Lung (tissue), 12 donors: ENCODE data around the gene CLCA2. TPM values are rescaled to one million over a fixed set of nuclear protein-coding genes. Genes with fewer than 3 reads are reported as not detected.

Experiments used
- ATAC-seq: fragments of 200-7000 bp; cut with Tn5 transposase; one replicate; pipeline ENCODE4 v1.9.1; 2020; ENCODE audit warnings: moderate number of reproducible peaks; ENCODE audit not compliant: insufficient read depth, low FRiP score
- DNase-seq, 3 donors: peaks; one replicate each; pipeline ENCODE4 v3.0.0-alpha.2; 2013 to 2017
- H3K27ac ChIP-seq, 2 donors: one replicate each; pipeline ENCODE4 v1.5.1; 2013; ENCODE audit warnings: mild to moderate bottlenecking in 2 of 2, moderate library complexity in 2 of 2, control low read depth in 1 of 2, inconsistent platforms in 1 of 2, low read depth in 1 of 2, low read length in 1 of 2
- H3K27me3 ChIP-seq, 3 donors: one replicate each; pipeline ENCODE4 v1.5.1; 2013; ENCODE audit warnings: low read length in 2 of 3; ENCODE audit not compliant: control insufficient read depth in 3 of 3, insufficient read depth in 3 of 3
- H3K36me3 ChIP-seq, 4 donors: one replicate each; pipeline ENCODE4 v1.5.1; 2013; ENCODE audit warnings: low read length in 4 of 4, mild to moderate bottlenecking in 1 of 4, moderate library complexity in 1 of 4; ENCODE audit not compliant: control insufficient read depth in 4 of 4, insufficient read depth in 4 of 4
- H3K4me1 ChIP-seq, 5 donors: one replicate each; pipeline ENCODE4 v1.5.1; 2013; ENCODE audit warnings: low read length in 5 of 5, mild to moderate bottlenecking in 2 of 5, moderate library complexity in 1 of 5; ENCODE audit not compliant: control insufficient read depth in 5 of 5, insufficient read depth in 5 of 5
- H3K4me3 ChIP-seq: one replicate; pipeline ENCODE4 v1.5.1; 2013; ENCODE audit warnings: mild to moderate bottlenecking, control low read depth, moderate library complexity
- H3K9ac ChIP-seq, 2 donors: one replicate each; pipeline ENCODE4 v1.5.1; 2013; ENCODE audit warnings: low read length in 2 of 2, control low read depth in 1 of 2; ENCODE audit not compliant: insufficient read depth in 1 of 2
- H3K9me3 ChIP-seq, 4 donors: one replicate each; pipeline ENCODE4 v1.5.1; 2013; ENCODE audit warnings: low read length in 3 of 4, mild to moderate bottlenecking in 1 of 4, moderate library complexity in 1 of 4; ENCODE audit not compliant: control insufficient read depth in 4 of 4, insufficient read depth in 3 of 4
- WGBS, 2 donors: extraction: QIAGEN DNeasy Blood & Tissue Kit; methylation state at CpG; one replicate each; pipeline ENCODE4 v1.1.7; 2013; 5-methylcytosine and 5-hydroxymethylcytosine counted together
- polyA plus RNA-seq, 2 donors: library from polyadenylated mRNA; stranded (reverse); fragments of 200-250 nt; gene quantifications; one replicate each; pipeline ENCODE4 v1.2.1, GENCODE V29; 2013
- total RNA-seq, 2 donors: library from RNA; depleted of rRNA in 1 of 2; stranded (reverse); fragments of >200 nt in 1 of 2; gene quantifications; one replicate each; pipeline ENCODE4 v1.2.1, GENCODE V29; 2014 to 2021
- TF ChIP-seq, protein P1 (sequence below): IDR thresholded peaks from 2 replicates; pipeline ENCODE4 v1.5.1; 2012; ENCODE audit warnings: mild to moderate bottlenecking; ENCODE audit errors: control extremely low read depth, extremely low read depth
- donor health status: control.
- donor health status: control.
- donor health status: Bipolar disorder and iron deficiency.
- donor health status: healthy.
- donor health status: DM: yes; HTN: yes; CAD: no.

Gene CLCA2
- total and polyA plus RNA-seq, 4 donors: 0.17 to 1.8 (median 0.82) TPM

DNA sequence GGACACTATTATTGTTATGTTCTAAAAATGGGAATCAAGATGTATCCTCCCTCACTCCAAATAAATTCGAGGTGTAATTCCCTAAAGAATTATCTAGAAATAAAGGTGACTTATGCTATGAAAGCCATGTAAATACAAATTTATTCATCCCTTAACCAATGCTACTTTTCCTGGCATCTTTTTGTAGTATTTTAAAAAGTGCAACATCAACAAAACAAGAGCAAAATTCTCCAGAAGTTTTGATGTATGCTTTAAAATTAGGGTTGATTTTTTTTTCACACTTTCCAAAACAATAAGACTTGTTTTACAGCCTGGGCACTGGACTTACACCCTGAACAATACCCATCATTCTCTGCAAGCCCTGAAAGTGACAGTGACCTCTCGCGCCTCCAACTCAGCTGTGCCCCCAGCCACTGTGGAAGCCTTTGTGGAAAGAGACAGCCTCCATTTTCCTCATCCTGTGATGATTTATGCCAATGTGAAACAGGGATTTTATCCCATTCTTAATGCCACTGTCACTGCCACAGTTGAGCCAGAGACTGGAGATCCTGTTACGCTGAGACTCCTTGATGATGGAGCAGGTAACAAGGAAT, 23.3 kb downstream of the CLCA2 start:
- no peaks in the 10 kb centered on the region for H3K36me3 ChIP-seq
- H3K4me3 ChIP-seq: no peak overlapping the region
- no peak overlapping the region for H3K27ac ChIP-seq
- no peak for ATAC-seq
- H3K9ac ChIP-seq: no peak overlapping the region
- WGBS, 2 donors: 80 to 93% methylated on average over 4 of the region's 4 CpGs
- TF ChIP-seq, protein P1, sequence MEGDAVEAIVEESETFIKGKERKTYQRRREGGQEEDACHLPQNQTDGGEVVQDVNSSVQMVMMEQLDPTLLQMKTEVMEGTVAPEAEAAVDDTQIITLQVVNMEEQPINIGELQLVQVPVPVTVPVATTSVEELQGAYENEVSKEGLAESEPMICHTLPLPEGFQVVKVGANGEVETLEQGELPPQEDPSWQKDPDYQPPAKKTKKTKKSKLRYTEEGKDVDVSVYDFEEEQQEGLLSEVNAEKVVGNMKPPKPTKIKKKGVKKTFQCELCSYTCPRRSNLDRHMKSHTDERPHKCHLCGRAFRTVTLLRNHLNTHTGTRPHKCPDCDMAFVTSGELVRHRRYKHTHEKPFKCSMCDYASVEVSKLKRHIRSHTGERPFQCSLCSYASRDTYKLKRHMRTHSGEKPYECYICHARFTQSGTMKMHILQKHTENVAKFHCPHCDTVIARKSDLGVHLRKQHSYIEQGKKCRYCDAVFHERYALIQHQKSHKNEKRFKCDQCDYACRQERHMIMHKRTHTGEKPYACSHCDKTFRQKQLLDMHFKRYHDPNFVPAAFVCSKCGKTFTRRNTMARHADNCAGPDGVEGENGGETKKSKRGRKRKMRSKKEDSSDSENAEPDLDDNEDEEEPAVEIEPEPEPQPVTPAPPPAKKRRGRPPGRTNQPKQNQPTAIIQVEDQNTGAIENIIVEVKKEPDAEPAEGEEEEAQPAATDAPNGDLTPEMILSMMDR: no peak
- no peaks in the 10 kb centered on the region for H3K9me3 ChIP-seq
- H3K27me3 ChIP-seq: no peaks in the 10 kb centered on the region
- DNase-seq: no peak
- H3K4me1 ChIP-seq: peaks cover 0 to 7% (median 2%) of the 10 kb centered on the region in 5 donors

DNA sequence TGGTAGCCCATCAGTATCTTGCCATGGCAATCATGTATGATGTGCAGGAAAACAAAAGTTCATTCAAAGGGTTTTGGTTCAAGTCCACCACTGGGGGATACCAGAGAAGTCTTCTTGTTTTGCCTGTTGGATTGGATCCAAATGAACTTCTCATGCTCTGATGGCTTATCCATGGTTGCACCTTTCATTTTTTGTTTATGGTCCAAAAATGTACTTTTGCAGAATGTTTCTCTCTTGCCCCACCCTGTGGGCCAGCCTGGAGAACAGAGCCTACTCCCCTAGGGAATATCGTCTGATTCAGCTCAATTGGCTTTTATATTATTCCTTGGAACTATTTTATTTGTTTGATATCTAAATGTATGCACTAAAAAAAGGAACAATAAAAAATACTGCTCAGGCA, 24.7 kb downstream of the CLCA2 start:
- DNase-seq: no peak
- TF ChIP-seq, protein P1: no peak
- Histone ChIP-seq H3K36me3 (no peaks in the 10 kb centered on the region), H3K4me3 (no peak overlapping the region), H3K4me1 (peaks cover 0 to 7% (median 2%) of the 10 kb centered on the region in 5 donors), H3K9me3 (no peaks in the 10 kb centered on the region), H3K27me3 (no peaks in the 10 kb centered on the region), H3K9ac (no peak overlapping the region), H3K27ac (no peak overlapping the region)
- WGBS, 2 donors: 91 to 100% methylated on average over 1 of the region's 1 CpG
- no peak for ATAC-seq

DNA sequence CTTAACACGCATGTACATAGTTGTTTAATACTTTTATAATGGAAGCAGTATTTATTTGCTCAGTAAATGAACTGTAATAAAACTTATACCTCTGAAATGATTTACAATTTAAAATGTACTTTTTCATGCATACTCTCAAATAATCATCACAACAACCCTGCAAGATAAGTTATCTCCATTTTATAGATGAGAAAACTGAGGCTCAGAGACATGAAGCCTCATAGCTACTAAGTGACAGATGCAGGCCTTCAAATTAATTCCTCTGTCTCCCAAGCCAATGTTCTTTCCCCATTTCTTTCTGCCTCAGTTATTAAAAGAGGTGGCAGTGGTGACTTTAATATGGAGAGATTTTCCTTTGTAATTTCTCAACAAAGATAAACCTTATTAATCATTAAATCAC, 25.1 kb downstream of the CLCA2 start:
- no peak overlapping the region for H3K4me3 ChIP-seq
- WGBS, 2 donors: 94 to 96% methylated on average over 1 of the region's 1 CpG
- TF ChIP-seq, protein P1: no peak

DNA sequence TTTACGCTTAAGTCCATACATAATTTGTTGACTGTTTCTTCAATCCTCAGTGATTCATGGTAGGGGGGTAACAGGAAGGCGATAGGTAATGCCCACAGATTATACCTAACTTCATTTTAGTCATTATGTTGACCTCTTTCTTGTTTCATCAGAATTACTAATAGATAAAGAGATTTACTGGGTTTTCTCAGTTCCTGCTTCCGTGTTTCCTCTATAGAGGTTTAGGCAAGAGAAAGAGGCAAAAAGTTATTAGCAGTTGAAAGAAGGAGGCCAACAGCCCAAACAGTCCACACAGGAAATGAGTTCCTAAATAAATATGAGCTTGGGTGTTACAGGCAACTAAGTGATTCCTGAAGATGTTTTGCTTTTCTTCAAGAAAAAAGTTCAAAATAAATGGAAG, 26.9 kb downstream of the CLCA2 start:
- no peak for ATAC-seq
- TF ChIP-seq, protein P1: no peak
- peak in 1 of 3 donors; percentile 42 for DNase-seq
- no peak overlapping the region for H3K9ac ChIP-seq
- 62 to 65% methylated on average over 3 of the region's 3 CpGs for WGBS, 2 donors
- no peak overlapping the region for H3K27ac ChIP-seq
- no peak overlapping the region for H3K4me3 ChIP-seq
- H3K4me1 ChIP-seq: peaks cover 0 to 6% (median 2%) of the 10 kb centered on the region in 5 donors
- H3K36me3 ChIP-seq: no peaks in the 10 kb centered on the region
- no peaks in the 10 kb centered on the region for H3K27me3 ChIP-seq
- H3K9me3 ChIP-seq: no peaks in the 10 kb centered on the region

More for the DNA sequence above, 25.1 kb downstream of the CLCA2 start:
- H3K27ac ChIP-seq: no peak overlapping the region
- no peaks in the 10 kb centered on the region for H3K27me3 ChIP-seq
- no peaks in the 10 kb centered on the region for H3K36me3 ChIP-seq
- H3K4me1 ChIP-seq: peaks cover 0 to 7% (median 2%) of the 10 kb centered on the region in 5 donors
- no peak for DNase-seq
- no peak for ATAC-seq
- H3K9ac ChIP-seq: no peak overlapping the region
- no peaks in the 10 kb centered on the region for H3K9me3 ChIP-seq
